Adrenal gland (tissue), 5 donors: Measurements from ENCODE around the gene WWP2.

Source experiments
- POLR2A ChIP-seq, 2 donors: fragments of 450-650 bp; IDR thresholded peaks; one replicate each; pipeline ENCODE4 v1.6.1; 2017; ENCODE audit warnings: antibody characterized with exemption in 2 of 2, mild to moderate bottlenecking in 2 of 2, moderate library complexity in 1 of 2
- TF ChIP-seq, protein P1 (sequence below), 6 experiments: fragments of 450-650 bp in 4 of 6; fragments of 200-600 bp in 2 of 6; sonication (generic) in 1 of 6; IDR thresholded peaks; 1 replicate in 5 of 6; 2 replicates in 1 of 6; pipeline versions ENCODE4 v1.5.1 to v1.8.0; 2016 to 2021; ENCODE audit warnings: antibody characterized with exemption in 6 of 6, mild to moderate bottlenecking in 2 of 6, moderate library complexity in 1 of 6
- donor health status: DM: no; HTN: no; CAD: no.

DNA sequence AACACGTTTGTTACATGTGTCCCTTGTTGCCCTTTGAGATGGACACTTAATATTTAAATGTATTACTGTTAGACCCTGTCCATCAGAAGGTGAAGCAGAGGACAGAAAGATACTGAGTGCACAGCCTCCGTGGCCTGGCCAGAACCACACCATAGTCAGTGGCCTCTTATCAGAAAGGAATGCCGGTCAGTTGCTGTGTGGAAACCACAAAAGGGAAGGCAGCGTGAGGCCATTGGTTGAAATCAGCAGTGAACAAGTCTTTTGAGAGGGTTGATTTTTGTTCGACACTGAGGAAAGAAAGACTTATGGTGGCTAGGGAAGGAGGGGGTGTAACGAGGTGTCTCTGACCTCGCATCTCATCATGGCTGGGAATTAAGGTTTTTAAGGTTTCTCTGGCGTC lies 103.6 kb downstream of the WWP2 start:
- no peak for TF ChIP-seq POLR2A (IDR thresholded peaks at IDR 0.05)
- TF ChIP-seq, protein P1, sequence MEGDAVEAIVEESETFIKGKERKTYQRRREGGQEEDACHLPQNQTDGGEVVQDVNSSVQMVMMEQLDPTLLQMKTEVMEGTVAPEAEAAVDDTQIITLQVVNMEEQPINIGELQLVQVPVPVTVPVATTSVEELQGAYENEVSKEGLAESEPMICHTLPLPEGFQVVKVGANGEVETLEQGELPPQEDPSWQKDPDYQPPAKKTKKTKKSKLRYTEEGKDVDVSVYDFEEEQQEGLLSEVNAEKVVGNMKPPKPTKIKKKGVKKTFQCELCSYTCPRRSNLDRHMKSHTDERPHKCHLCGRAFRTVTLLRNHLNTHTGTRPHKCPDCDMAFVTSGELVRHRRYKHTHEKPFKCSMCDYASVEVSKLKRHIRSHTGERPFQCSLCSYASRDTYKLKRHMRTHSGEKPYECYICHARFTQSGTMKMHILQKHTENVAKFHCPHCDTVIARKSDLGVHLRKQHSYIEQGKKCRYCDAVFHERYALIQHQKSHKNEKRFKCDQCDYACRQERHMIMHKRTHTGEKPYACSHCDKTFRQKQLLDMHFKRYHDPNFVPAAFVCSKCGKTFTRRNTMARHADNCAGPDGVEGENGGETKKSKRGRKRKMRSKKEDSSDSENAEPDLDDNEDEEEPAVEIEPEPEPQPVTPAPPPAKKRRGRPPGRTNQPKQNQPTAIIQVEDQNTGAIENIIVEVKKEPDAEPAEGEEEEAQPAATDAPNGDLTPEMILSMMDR (IDR thresholded peaks at IDR 0.05), result no peak
